Neutrophil (primary cell): Measurements from ENCODE around the gene PGBD1.
A peak's percentile ranks its signal among the peaks of the same experiment; 100 is the strongest.

Experiments used
- H3K27ac ChIP-seq: fragments of 200-600 bp; sonication (generic); 2 replicates; pipeline ENCODE4 v1.5.1; 2016; ENCODE audit warnings: mild to moderate bottlenecking, moderate library complexity
- H3K27me3 ChIP-seq: fragments of 200-600 bp; sonication (generic); 2 replicates; pipeline ENCODE4 v1.6.0; 2016; ENCODE audit warnings: mild to moderate bottlenecking
- H3K36me3 ChIP-seq: fragments of 200-600 bp; sonication (generic); 2 replicates; pipeline ENCODE4 v1.5.1; 2017
- H3K4me1 ChIP-seq, 2 experiments: fragments of 200-600 bp in 1 of 2; sonication (generic) in 1 of 2; 1 replicate in 1 of 2; 2 replicates in 1 of 2; pipeline versions ENCODE4 v1.5.1 to v1.6.1; 2013 to 2016; ENCODE audit warnings: low read depth in 1 of 2, low read length in 1 of 2, mild to moderate bottlenecking in 1 of 2, moderate library complexity in 1 of 2; ENCODE audit not compliant: control insufficient read depth in 1 of 2, insufficient read depth in 1 of 2
- H3K4me3 ChIP-seq, 2 experiments: fragments of 200-600 bp in 1 of 2; sonication (generic) in 1 of 2; 1 replicate in 1 of 2; 2 replicates in 1 of 2; pipeline ENCODE4 v1.5.1; 2013 to 2016; ENCODE audit warnings: low read depth in 1 of 2, low read length in 1 of 2, mild to moderate bottlenecking in 1 of 2, moderate library complexity in 1 of 2
- H3K9me3 ChIP-seq: fragments of 200-600 bp; sonication (generic); 2 replicates; pipeline ENCODE4 v1.5.1; 2016
- CTCF ChIP-seq: fragments of 200-600 bp; sonication (generic); IDR thresholded peaks from 2 replicates; pipeline ENCODE4 v1.5.1; 2016; ENCODE audit warnings: antibody characterized with exemption

The PGBD1 gene

DNA sequence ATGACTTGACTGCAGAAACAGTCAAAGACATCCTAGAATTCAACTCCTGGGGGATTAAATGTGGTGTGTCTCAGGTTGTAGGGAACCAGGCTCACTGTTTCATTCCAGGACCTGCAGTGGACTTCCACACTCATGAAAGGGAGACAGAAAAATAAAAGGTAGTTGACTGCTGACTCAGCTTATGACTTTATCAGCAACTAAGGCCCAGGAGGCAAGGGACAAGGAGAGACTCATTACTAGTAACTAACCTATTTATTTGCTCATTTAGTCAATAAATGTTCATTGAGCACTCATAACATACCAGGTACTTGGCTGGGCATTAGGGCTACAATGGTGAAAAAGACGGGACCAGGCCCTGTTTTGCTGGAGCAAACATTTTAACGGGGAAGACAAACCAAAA lies 51.7 kb downstream of the PGBD1 start:
- Histone ChIP-seq H3K4me1 (peaks cover 12 to 18% of the 10 kb centered on the region in 2 experiments), H3K27me3 (no peaks in the 10 kb centered on the region), H3K9me3 (no peaks in the 10 kb centered on the region), H3K36me3 (no peaks in the 10 kb centered on the region), H3K4me3 (no peak overlapping the region), H3K27ac (no peak overlapping the region)
- no peak for TF ChIP-seq CTCF

GRCh38 chr6:28333599-28334018 lies 52.2 kb downstream of the PGBD1 start:
- Histone ChIP-seq H3K4me3 (no peak overlapping the region), H3K4me1 (peaks cover 12 to 18% of the 10 kb centered on the region in 2 experiments), H3K27ac (no peak overlapping the region), H3K27me3 (no peaks in the 10 kb centered on the region), H3K9me3 (no peaks in the 10 kb centered on the region), H3K36me3 (no peaks in the 10 kb centered on the region)
- TF ChIP-seq CTCF: no peak

- Histone ChIP-seq H3K4me1 (peaks cover 12 to 18% of the 10 kb centered on the region in 2 experiments), H3K27me3 (no peaks in the 10 kb centered on the region), H3K36me3 (no peaks in the 10 kb centered on the region), H3K4me3 (no peak overlapping the region), H3K27ac (no peak overlapping the region), H3K9me3 (no peaks in the 10 kb centered on the region)
- no peak for TF ChIP-seq CTCF
These were observed 53.1 kb downstream of the PGBD1 start for GRCh38 chr6:28334286-28335039.

GRCh38 chr6:28335040-28335563 lies 53.7 kb downstream of the PGBD1 start:
- TF ChIP-seq CTCF: no peak
- Histone ChIP-seq H3K4me3 (peak overlapping the region; percentile 71 to 76), H3K27ac (peak overlapping the region; percentile 82), H3K9me3 (no peaks in the 10 kb centered on the region), H3K4me1 (peaks cover 12 to 18% of the 10 kb centered on the region in 2 experiments), H3K27me3 (no peaks in the 10 kb centered on the region), H3K36me3 (no peaks in the 10 kb centered on the region)

DNA sequence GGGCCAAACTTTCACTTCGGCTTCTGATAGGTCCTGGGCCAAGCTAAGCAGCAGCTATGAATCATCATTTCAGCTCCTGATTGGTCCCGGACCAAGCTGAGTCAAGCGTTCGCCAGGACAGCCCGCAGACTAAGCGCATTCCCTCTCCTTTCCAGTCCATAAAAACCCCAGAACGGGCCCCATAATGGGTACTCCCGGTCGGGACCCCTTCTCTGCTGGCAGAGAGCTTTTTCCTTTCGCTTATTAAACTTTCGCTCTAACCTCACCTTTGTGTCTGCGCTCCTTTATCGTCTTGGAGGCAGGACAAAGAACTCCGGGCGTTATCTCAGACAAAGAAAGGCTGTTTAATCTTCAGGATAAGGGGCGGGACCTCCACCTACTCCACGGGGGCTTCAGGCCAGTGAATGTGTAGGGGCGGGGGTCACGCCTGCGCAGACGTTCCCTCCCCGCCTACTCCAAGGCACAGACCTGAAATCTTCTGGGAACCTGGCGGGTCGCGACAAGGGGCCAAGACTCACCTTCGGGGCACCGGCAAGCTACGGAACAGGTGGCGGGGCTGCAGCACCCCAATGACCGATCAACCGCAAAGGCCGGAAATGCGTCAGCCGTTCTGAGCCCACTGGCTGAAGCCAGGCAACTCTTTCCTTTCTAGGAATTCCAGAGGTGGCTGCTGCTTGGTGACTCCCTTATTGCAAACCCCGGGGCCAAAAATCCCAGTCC lies 54.4 kb downstream of the PGBD1 start, which contains the start of gene ZSCAN31:
ZSCAN31 (minus strand) TSS at position 585 of the 720 bp plus-strand sequence. CDS start 6,465 bp downstream, outside the sequence.
- Histone ChIP-seq H3K4me3 (peak within 1 kb of the TSS; percentile 71 to 76), H3K4me1 (peaks cover 12 to 18% of the 10 kb centered on the region in 2 experiments), H3K27ac (peak within 1 kb of the TSS; percentile 82), H3K27me3 (no peaks in the 10 kb centered on the region), H3K9me3 (peaks cover 4% of the 10 kb centered on the region), H3K36me3 (no peaks in the 10 kb centered on the region)
- peak; percentile 7 for TF ChIP-seq CTCF
